Measurements from ENCODE around the gene MRAS. TPM values are rescaled to one million over a fixed set of nuclear protein-coding genes. Genes with fewer than 3 reads are reported as not detected.
A peak's percentile ranks its signal among the peaks of the same experiment; 100 is the strongest.

Gene MRAS
- total and polyA plus RNA-seq, 11 donors, result 112 to 413 (median 252) TPM

DNA sequence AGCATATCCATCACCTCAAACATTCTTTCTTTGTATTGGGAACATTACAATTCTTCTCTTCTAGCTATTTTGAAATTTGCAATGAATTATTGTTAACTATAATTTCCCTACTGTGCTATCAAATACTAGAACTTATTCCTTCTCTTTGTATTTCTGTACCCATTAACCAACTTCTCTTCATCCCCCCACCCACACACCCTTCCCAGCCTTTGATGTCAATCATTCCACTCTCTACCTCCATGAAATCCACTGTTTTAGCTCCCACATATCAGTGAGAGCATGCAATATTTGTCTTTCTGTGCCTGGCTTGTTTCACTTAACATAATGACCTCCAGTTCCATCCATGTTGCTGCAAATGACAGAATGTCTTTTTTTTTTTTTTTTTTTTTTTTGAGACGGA lies 30.6 kb downstream of the MRAS start:
- H3K9me3 ChIP-seq, result no peaks in the 10 kb centered on the region
- peak overlapping the region in 10 of 12 donors; percentile 58 to 96 (median 89) for H3K27ac ChIP-seq
- intact Hi-C loops (cut with DNase I), result no loop called here
- ATAC-seq (no peak), DNase-seq (no peak)
- peaks cover 11 to 88% (median 60%) of the 10 kb centered on the region in 12 donors for H3K4me1 ChIP-seq
- TF ChIP-seq, protein P1, sequence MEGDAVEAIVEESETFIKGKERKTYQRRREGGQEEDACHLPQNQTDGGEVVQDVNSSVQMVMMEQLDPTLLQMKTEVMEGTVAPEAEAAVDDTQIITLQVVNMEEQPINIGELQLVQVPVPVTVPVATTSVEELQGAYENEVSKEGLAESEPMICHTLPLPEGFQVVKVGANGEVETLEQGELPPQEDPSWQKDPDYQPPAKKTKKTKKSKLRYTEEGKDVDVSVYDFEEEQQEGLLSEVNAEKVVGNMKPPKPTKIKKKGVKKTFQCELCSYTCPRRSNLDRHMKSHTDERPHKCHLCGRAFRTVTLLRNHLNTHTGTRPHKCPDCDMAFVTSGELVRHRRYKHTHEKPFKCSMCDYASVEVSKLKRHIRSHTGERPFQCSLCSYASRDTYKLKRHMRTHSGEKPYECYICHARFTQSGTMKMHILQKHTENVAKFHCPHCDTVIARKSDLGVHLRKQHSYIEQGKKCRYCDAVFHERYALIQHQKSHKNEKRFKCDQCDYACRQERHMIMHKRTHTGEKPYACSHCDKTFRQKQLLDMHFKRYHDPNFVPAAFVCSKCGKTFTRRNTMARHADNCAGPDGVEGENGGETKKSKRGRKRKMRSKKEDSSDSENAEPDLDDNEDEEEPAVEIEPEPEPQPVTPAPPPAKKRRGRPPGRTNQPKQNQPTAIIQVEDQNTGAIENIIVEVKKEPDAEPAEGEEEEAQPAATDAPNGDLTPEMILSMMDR (IDR thresholded peaks at IDR 0.05), result no peak
- no peak for TF ChIP-seq POLR2A (IDR thresholded peaks at IDR 0.05)
- 45 to 73% (median 60%) methylated on average over 1 of the region's 1 CpG for WGBS, 4 donors
- peaks cover 0 to 40% (median 20%) of the 10 kb centered on the region in 9 donors for H3K36me3 ChIP-seq
- H3K27me3 ChIP-seq, result no peaks in the 10 kb centered on the region
- no peak overlapping the region for H3K4me3 ChIP-seq

DNA sequence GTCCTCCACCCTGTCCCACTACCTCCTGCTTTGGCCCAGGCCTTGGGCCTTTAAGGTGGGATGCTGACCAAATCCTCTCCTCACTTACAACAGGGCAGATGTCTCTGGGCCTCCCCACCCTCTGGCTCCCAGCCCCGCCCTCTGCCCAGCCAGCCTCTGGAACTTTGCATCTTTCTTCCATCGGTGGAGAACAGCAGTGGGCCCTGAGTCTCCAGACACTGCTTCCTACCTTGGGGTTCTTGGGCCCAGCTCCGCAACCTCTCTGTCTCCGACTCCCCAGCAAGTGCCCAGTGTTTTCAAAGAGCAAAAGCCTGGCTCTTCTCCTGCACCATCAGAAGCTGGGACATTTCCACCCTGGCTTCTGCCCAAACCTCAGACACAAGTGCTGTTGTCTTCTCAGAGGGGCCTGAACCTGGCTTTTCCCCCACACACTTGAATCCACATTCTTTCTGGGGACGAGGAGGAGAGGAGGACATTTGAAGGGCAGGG lies 33.1 kb downstream of the MRAS start:
- WGBS, 4 donors, result 38 to 50% (median 44%) methylated on average over 5 of the region's 5 CpGs
- H3K9me3 ChIP-seq, result no peaks in the 10 kb centered on the region
- no peaks in the 10 kb centered on the region for H3K27me3 ChIP-seq
- peak; percentile 42 to 71 (median 70) for ATAC-seq
- TF ChIP-seq, protein P1 (IDR thresholded peaks at IDR 0.05), result no peak
- no peak for TF ChIP-seq POLR2A (IDR thresholded peaks at IDR 0.05)
- peak overlapping the region in 1 of 12 donors; percentile 12 for H3K4me3 ChIP-seq
- peak overlapping the region; percentile 66 to 96 (median 90) for H3K27ac ChIP-seq
- peak; percentile 66 to 80 (median 73) for DNase-seq
- intact Hi-C loops (cut with DNase I), result loop anchor here in 1 of 10 donors (5.0 kb wide), 1 partner anchor 34 kb away; the partner anchor contains the start of gene MRAS
- peaks cover 9 to 81% (median 46%) of the 10 kb centered on the region in 12 donors for H3K4me1 ChIP-seq
- H3K36me3 ChIP-seq, result peaks cover 0 to 30% (median 4%) of the 10 kb centered on the region in 9 donors

DNA sequence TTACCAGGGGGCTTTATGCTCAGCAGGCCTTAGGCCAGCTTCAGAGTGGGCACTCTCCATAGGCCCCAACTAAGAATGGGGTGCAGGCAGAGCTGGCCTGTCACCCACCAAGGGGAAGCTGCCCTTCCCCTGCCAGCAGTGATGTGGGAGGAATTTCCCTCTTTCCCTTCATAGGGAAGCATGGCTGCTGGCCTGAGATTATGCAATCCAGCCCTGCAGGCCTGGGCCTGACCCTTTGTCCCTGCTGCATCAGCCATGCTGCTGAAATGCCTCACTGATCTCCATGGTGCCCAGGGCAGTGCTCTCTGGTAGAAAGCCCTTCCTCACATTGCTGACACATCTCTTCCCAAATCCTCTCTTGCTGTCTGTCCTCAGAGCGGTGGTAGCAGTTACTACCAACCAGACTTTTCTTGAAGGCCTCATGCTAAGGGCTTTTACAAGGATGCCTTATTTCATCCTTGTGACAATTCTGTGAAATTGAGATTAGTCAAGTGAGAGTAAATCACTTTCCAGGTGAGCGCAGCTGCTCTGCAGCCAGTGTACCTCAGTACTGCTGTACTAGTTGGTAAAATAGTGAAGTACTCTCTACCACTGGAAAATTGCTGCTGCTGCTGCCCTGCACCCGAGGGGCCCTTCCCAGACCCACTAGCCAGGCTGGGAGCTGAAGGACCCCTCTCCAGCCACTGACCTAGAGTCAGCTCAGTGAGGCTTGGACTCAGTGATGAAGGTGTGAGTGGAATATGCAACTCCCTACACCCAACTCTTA lies 33.8 kb downstream of the MRAS start:
- TF ChIP-seq, protein P1 (IDR thresholded peaks at IDR 0.05), result no peak
- TF ChIP-seq POLR2A (IDR thresholded peaks at IDR 0.05), result no peak
- WGBS, 4 donors, result 84 to 100% (median 92%) methylated on average over 2 to 3 of the region's 3 CpGs
- ATAC-seq (peak; percentile 80 to 91 (median 84)), DNase-seq (peak; percentile 58 to 85 (median 81))
- Histone ChIP-seq H3K27ac (peak overlapping the region; percentile 66 to 96 (median 90)), H3K4me3 (no peak overlapping the region), H3K36me3 (peaks cover 0 to 26% (median 4%) of the 10 kb centered on the region in 9 donors), H3K9me3 (no peaks in the 10 kb centered on the region), H3K27me3 (no peaks in the 10 kb centered on the region), H3K4me1 (peaks cover 9 to 78% (median 45%) of the 10 kb centered on the region in 12 donors)
- intact Hi-C loops (cut with DNase I), result loop anchor here in 1 of 10 donors (5.0 kb wide), 1 partner anchor 35 kb away; the partner anchor contains the start of gene MRAS
